GDM1 (cell line): Measurements from ENCODE around the gene RAB21.
"Not testable (repeated sequence)": the region's sequence is repeated elsewhere in the genome, so short reads cannot be mapped to it uniquely, and the experiment has no call there.

ENCODE experiments used
- DNase-seq: peaks from one replicate; lab custom pipeline; 2025; lab: John Stamatoyannopoulos, UW

RAB21 gene

GRCh38 chr12:71752891-71753290, 1.8 kb upstream of the RAB21 start:
- no peak for DNase-seq

DNA sequence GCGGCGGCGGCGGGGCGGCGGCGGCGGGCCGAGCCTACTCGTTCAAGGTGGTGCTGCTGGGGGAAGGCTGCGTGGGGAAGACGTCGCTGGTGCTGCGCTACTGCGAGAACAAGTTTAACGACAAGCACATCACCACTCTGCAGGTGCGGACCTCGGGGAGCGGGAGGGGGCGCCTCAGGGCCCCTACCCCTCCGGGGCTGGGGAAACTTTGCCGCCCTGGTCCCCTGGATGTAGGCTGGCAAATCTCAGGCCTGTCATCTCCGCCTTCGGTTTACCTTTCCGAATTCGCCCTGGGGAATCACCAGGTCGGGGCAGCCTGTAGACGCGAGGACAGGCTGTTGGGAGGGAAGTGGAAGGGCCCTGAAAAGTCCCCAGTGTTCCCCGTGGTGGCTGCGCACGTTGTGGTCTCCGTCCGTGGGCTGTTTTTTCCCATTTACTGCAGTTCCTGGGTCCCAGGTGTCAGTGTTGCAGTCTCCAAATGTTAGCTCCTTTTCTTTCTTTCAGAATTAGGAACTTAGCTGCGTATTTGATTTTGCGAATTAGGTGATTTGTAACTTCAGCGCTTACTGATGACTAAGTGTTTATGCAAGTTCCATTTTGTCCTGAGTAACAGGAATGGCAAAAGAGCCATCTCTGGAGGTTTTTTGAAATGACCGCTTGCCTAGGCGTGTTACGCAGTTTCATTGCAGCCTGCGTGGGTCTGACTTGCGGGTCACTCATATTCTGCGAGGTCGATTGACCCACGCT, 656 bp downstream of the RAB21 start:
- DNase-seq, result no peak

DNA sequence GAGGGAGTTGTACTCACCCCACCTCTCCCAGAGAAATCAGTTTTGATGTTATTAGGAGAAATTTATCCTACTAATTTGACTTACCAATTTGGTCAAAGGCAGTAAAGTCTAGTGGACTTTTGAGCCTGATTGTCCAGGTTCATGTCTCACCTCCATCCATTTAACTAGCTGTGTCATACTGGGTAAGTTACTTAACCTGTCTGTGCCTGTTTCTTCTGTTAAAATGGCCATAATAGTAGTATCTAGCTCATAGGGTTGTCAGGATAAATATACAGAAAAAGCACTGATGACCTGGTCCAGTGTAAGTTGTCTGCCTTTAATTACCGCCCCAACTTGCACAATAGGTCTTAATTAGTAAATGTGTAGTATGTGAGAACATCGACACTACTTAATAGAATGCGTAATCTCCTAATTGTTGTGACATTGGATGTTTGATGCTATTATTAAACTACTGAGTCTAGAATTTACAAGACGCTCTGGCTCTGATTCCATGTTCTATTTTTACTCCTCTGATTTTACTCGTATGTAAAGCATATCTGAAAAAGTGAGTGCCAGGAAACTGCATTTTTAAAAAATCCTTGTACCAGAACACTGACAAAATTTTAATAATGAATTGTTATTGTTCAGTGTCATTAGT, 1.5 kb downstream of the RAB21 start:
- no peak for DNase-seq

DNA sequence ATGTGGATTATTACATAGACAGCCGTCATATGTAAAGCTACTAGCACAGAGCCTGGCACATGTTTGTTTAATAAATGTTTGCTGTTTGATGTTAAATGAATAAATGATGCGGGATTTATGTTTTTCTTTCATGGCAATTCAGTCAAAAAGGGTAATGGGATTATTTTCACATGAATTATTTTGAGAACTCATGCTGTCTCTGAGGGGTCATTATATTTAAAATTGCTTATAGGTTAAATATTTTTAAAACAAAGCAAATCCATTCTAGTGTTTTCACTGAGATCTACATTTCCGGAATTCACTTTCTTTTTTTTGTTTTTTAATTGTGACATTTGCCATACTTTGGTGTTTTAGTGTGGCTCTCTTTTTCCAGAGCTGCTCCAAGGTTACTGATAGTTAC, 5.3 kb downstream of the RAB21 start:
- no peak for DNase-seq

DNA sequence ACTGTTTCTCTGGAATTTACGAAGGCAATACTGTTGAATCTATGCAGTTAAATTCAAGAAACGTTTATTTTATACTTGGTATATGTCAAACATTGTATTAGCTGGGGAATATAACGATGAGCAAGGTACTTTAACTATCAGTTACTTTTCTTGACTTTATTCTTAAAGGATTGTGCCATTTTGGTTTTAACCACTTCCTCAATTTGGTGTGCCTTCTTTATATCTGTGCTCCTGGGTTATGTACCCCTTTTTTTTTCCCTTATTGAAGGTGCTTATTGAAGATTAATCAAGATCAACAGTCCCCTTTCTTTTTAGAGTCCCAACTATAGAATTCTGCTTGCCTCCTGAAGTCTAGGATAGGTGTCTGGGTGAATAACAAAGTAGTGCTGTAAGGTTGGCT, 5.8 kb downstream of the RAB21 start:
- no peak for DNase-seq

- DNase-seq, result not testable (repeated sequence)
Measured at GRCh38 chr12:71761354-71761753, 6.7 kb downstream of the RAB21 start.

- DNase-seq, result no peak
Measured at GRCh38 chr12:71763677-71764379, 9.2 kb downstream of the RAB21 start.

DNA sequence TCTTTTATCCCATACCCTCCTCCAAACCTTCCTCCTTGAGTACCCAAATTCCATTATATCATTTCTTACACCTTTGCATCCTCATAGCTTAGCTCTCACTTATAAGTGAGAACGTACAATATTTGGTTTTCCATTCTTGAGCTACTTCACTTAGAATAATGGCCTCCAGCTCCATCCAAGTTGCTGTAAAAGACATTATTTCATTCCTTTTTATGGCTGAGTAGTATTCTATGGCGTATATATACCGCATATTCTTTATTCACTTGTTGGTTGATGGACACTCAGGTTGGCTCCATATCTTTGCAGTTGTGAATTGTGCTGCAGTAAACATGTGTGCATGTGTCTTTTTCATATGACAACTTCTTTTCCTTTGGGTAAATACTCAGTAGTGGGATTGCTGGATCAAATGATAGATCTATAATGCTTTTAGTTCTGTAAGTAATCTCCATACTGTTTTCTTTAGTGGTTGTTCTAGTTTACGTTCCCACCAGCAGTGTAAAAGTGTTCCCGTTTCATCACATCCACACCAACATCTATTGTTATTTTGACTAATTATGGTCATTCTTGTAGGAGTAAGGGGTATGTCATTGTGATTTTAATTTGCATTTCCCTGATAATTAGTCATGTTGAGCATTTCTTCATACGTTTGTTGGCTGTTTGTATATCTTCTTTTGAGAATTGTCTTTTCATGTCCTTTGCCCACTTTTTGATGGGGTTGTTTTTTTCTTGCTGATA, 10.1 kb downstream of the RAB21 start:
- no peak for DNase-seq

DNA sequence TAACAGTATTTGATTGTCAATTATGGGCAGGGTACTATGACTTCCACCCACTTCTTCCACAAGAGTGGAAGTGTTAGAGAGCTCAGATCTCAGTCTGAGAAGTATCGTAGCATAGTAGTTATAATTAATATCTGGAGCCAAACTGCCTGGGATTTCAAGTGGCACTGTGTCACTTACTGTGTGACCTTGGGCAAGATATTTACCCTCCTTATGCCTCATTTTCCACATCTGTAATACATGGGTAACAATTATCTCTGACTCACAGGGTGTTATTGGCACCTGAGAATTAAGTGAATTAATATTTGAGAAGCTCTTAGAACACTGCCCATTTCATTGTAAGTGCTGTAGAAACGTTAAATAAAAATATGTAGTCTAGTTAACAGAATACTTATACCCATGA, 11.5 kb downstream of the RAB21 start:
- DNase-seq, result no peak

DNA sequence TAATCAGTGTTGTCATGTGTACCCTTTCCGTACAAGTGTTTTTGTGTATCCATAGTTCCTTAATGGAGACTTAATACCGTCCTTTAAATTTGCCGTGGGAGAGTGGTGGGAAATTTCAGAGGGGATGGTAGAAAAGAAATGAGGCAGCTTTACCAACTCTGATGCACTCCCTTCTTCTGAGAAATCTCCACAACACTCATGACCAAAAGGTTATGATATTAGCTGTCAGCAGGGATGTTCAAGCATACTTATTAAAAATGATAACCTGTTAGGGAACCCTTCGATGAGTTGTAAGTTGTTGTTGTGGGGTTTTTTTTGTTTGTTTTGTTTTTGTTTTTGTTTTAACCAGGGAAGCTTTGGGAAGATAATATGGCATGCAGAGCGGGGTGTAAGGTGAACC, 12.5 kb downstream of the RAB21 start:
- no peak for DNase-seq

DNA sequence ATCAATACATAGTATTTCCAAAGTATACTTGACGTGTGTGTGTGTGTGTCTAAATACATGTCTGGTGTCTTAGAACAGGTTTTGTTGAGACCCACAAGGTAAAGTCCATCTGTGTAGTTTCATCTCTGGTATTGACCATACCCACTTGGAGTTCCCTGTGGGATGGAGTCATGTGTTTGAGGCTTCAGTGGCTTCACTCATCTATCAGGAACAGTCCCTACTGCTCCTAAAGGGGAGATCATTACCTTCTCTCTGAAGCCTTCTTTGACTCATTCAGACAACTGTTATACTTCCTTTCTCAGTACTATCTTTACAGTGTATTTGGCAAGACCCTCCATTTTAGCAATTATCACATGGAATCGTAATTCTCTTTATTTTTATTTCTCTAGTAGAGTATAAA, 14.2 kb downstream of the RAB21 start:
- DNase-seq, result no peak

GRCh38 chr12:71771069-71771468, 16.4 kb downstream of the RAB21 start:
- no peak for DNase-seq

- DNase-seq, result no peak
Measured at GRCh38 chr12:71772735-71773134, 18.1 kb downstream of the RAB21 start.

DNA sequence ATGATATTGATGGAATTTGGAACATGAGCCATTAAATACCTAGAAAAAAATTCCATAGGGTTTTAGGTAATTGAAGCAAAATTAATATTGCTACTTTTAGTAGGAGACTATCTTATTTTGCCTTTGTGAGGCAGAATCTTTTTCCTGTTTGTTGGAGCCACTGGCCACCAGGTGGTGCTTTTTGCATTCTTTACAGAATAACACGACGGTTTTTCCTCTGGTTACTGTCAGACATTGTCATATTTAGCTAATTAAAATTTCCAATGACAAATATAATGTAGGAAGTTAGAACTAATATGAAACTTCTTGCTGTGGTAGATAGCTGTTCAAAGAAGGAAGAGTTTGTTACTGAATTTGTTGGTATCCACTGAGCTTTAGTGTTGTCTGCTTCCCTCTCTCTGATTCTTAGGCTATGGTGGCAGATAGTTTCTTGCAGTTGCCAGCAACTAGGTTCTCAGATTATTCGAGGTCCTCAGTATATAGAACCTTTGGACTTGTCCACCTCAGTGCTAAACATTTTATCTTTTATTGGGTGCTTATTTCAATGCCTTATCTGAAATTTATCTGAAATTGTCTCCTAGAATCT, 25.7 kb downstream of the RAB21 start:
- no peak for DNase-seq

DNA sequence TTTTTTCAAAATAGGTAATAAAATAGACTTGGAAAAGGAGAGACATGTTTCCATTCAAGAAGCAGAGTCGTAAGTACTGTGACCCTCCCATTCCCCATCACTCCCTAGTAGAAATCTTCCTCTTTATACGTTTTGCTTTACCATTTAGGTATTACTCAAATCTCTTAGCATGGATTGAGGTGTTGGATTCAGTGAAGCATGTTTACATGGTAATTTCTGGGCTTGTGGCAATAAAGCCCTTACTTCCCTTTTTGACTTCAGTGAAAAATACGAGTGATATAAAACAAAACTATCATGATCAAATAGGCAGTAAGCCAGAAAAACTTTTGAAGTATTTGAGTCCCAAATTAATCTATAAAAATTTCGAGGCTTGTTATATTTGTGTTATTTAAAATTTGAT, 27.4 kb downstream of the RAB21 start:
- DNase-seq, result no peak

DNA sequence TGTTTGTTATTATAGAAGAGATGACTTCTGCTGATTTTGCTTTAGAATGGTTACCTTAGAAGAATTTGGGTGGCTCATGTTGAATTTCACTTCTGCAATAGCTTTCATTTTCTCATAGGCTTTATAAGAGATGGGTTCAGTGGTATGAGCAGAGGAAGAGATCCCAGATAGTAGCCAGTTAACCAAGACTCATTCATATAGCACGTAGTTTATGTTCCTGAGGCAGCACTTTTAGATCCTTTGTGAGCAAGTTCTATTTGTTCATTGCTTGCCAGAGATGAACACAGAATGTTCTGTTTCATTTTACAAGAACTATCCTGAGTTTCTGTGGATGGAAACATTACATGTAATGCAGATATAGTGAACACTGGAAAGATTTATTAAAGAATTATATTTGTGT, 32.2 kb downstream of the RAB21 start:
- no peak for DNase-seq

- peak; percentile 62 for DNase-seq
Measured at GRCh38 chr12:71787580-71787979, 32.9 kb downstream of the RAB21 start.

DNA sequence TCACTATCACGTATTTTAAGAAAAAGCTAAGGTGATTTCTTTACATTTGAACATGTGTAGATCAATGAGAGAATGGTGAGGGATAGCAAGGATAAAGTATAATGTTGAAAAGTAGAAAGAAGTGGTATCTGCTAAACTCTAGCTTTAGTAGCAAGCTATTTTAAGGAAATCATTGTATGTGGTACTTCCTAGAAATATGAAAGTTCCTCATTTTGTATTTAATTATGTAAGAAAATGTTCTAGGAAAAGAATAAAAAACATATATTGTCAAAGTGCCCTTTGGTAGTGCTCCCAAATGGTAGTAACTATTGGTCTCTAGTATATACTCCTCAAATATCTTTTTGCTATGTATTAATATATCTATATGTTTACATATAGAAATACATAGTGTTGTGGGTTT, 35.7 kb downstream of the RAB21 start:
- DNase-seq, result no peak

DNA sequence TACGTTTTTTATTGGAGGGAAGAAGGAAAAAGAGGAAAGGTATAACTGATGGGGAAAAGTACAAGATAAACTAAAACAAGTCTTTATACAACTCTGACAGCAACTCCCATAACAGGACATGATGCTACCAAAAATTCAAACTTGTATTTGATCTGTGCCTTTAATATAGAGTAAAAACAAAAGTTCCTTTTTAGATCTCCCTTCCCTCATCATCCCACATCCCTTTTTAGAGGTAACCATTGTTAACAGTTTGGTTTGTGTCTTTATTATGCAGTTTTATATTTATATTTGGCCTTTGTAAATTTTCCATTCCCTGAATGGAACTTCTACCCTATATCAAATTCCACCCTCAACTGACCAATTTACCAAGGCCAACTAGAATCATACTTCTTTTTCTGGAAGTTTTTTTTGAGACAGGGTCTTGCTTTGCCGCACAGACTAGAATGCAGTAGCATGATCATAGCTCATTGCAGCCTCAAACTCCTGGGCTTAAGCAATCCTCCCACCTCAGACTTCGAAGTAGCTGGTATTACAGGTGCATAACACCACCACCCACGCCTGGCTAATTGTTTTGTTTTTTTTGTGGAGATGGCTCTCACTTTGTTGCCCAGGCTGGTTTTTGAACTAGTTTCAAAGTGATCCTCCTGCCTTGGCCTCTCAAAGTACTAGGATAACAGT, 36.9 kb downstream of the RAB21 start:
- DNase-seq, result no peak

DNA sequence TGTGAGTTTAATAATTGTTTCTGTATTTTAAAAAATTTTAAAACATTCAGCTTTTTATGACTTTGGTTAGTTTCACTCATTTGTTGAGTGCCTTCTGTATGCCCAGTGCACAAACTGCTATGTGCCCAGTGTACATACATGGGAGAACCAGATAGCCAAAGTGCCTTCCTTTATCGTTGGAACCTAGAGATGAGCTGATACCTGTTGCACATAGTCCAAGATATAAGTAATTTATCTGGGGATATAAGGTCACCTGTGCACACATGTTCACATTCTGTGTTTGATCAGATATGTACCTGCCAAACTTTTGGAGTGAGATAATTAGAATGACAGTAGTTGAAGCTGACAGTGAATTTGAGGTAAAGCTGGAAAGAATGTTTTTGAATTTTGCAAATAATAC, 37.9 kb downstream of the RAB21 start:
- no peak for DNase-seq

DNA sequence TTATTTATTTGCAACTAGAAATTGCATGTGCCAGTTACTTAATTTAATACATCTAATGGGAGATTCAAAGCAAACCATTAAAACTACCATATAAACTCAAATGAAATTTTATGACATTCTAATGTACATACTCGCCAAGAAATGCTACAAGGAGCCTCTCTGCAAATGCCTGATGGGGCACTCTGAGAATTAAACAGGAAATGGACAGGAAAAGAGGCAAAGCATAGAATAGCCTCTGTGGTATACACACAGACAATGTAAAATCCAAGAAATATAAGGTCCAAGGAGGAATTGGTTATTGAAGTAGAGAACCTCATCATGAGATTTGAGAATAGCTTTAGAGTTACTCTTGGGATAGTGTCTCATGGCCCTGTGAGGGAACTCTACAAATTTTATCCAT, 41.2 kb downstream of the RAB21 start:
- no peak for DNase-seq

DNA sequence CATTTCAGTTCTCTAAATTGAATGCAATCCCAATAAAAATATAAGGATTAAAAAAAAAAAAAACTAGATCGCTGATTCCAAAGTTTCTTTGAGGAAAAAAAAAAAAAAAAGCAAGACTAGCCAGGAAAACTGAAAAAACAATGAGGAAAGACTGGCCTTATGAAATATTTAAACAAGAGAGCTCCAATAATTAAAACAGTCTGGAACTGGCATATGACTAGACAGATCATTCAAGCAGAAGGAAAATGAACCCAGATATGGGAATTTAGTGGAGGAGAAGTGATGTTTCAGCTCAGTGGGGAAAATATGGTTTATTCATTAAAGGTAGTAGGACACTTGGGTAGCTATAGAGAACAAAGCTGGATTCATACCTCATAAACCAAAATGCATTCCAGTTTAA, 42.9 kb downstream of the RAB21 start:
- DNase-seq, result no peak
